Peyer's patch (tissue), 4 donors: ENCODE results near the gene PALM3. TPM values are rescaled to one million over a fixed set of nuclear protein-coding genes. Genes with fewer than 3 reads are reported as not detected.
"Not testable (repeated sequence)": the region's sequence is repeated elsewhere in the genome, so short reads cannot be mapped to it uniquely, and the experiment has no call there.

Source experiments
- DNase-seq, 3 donors: peaks; one replicate each; pipeline ENCODE4 v3.0.0-alpha.2; 2017 to 2019
- H3K27ac ChIP-seq, 4 donors: fragments of 200-600 bp; sonication (generic); one replicate each; pipeline ENCODE4 v1.5.1; 2016 to 2019
- H3K27me3 ChIP-seq, 2 donors: fragments of 200-600 bp; sonication (generic); one replicate each; pipeline ENCODE4 v1.5.1; 2019
- H3K36me3 ChIP-seq, 3 donors: fragments of 200-600 bp; sonication (generic); one replicate each; pipeline ENCODE4 v1.5.1; 2016 to 2019
- H3K4me1 ChIP-seq, 4 donors: fragments of 200-600 bp; sonication (generic); one replicate each; pipeline ENCODE4 v1.5.1; 2016 to 2019
- H3K4me3 ChIP-seq, 4 donors: fragments of 200-600 bp; sonication (generic); 1 replicate in 3 of 4; 2 replicates in 1 of 4; pipeline ENCODE4 v1.5.1; 2016 to 2019; ENCODE audit warnings: mild to moderate bottlenecking in 1 of 4
- H3K9me3 ChIP-seq, 4 donors: fragments of 200-600 bp; sonication (generic); one replicate each; pipeline ENCODE4 v1.5.1; 2016 to 2019; ENCODE audit warnings: mild to moderate bottlenecking in 1 of 4
- CTCF ChIP-seq, 6 experiments: fragments of 450-650 bp in 4 of 6; fragments of 200-600 bp in 2 of 6; sonication (generic) in 1 of 6; IDR thresholded peaks; one replicate each; pipeline ENCODE4 v1.5.1; 2017 to 2019; ENCODE audit warnings: antibody characterized with exemption in 6 of 6, mild to moderate bottlenecking in 3 of 6, moderate library complexity in 1 of 6
- POLR2A ChIP-seq, 2 donors: fragments of 450-650 bp; IDR thresholded peaks; one replicate each; pipeline ENCODE4 v1.5.1; 2017; ENCODE audit warnings: antibody characterized with exemption in 2 of 2, mild to moderate bottlenecking in 2 of 2, moderate library complexity in 2 of 2
- total RNA-seq, 4 donors: library from RNA; depleted of rRNA; stranded (reverse); fragments of >200 nt; gene quantifications; one replicate each; pipeline ENCODE4 v1.1.0, GENCODE V29; 2016

Gene PALM3
- total RNA-seq, 4 donors from 2014 or later, result 0.53 to 0.54 TPM; not detected in 2

DNA sequence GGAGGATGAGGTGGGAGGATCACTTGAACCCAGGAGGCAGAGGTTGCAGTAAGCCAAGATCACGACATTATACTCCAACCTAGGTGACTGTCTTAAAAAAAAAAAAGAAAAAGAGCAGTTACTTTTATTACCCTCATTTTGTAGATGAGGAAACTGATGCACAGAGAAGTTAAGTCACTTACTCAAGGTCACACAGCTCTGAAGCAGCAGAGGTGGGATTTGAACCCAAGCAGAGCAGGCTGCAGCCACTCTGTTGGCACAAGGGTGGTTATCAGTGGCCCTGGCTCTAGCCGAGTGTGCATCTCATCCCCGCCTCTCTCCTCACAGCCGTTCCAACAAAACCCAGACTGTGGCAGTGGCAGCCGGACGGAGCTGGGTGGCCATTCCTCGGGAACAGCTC, 22.7 kb downstream of the PALM3 start:
- H3K27ac ChIP-seq, result no peak overlapping the region

GRCh38 chr19:14035706-14036105, 26.2 kb downstream of the PALM3 start:
- no peaks in the 10 kb centered on the region for H3K27me3 ChIP-seq
- peaks cover 0 to 4% (median 2%) of the 10 kb centered on the region in 4 donors for H3K4me1 ChIP-seq
- no peak overlapping the region for H3K27ac ChIP-seq
- DNase-seq, result no peak
- no peaks in the 10 kb centered on the region for H3K9me3 ChIP-seq
- TF ChIP-seq POLR2A (IDR thresholded peaks at IDR 0.05) (no peak), CTCF (IDR thresholded peaks at IDR 0.05) (no peak)
- H3K36me3 ChIP-seq, result peaks cover 0 to 5% (median 0%) of the 10 kb centered on the region in 3 donors
- H3K4me3 ChIP-seq, result no peak overlapping the region

More for the DNA sequence above, 22.7 kb downstream of the PALM3 start:
- Histone ChIP-seq H3K4me1 (peaks cover 0 to 6% (median 0%) of the 10 kb centered on the region in 4 donors), H3K27me3 (no peaks in the 10 kb centered on the region), H3K9me3 (no peaks in the 10 kb centered on the region), H3K4me3 (no peak overlapping the region), H3K36me3 (peaks cover 0 to 5% (median 0%) of the 10 kb centered on the region in 3 donors)
- no peak for DNase-seq
- TF ChIP-seq CTCF (IDR thresholded peaks at IDR 0.05) (no peak), POLR2A (IDR thresholded peaks at IDR 0.05) (no peak)

GRCh38 chr19:14035159-14035558, 26.7 kb downstream of the PALM3 start:
- not testable (repeated sequence) for H3K4me3 ChIP-seq, H3K36me3 ChIP-seq, H3K9me3 ChIP-seq, H3K27me3 ChIP-seq, H3K27ac ChIP-seq, H3K4me1 ChIP-seq, DNase-seq

DNA sequence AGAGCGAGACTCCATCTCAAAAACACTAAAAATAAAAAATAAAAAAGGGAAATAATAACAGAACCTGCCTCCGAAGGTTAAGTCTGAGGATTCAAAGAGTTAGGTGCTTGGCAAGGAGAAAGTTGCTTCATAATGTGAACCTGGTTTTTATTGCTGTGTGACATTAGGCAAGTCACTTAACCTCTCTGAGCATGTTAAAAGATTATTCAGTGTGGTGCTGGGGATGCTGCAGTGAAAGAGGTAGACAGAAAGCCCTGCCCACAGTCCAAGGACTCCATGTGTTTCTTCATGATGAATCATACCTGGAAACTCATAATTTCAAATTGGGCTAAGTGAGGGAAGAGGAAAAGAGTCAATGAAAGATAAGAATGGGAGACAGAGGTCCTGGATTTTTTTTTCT, 27.9 kb downstream of the PALM3 start:
- H3K27me3 ChIP-seq, result no peaks in the 10 kb centered on the region
- no peaks in the 10 kb centered on the region for H3K36me3 ChIP-seq
- no peak for DNase-seq
- no peak overlapping the region for H3K27ac ChIP-seq
- no peaks in the 10 kb centered on the region for H3K9me3 ChIP-seq
- no peak overlapping the region for H3K4me3 ChIP-seq
- TF ChIP-seq POLR2A (IDR thresholded peaks at IDR 0.05) (no peak), CTCF (IDR thresholded peaks at IDR 0.05) (no peak)
- H3K4me1 ChIP-seq, result peaks cover 0 to 4% (median 2%) of the 10 kb centered on the region in 4 donors

- peak; percentile 72 to 91 (median 85) for DNase-seq
- Histone ChIP-seq H3K27ac (peak within 1 kb of the TSS; percentile 81 to 96 (median 82)), H3K4me3 (peak within 1 kb of the TSS; percentile 55 to 80 (median 62)), H3K36me3 (no peaks in the 10 kb centered on the region), H3K9me3 (no peaks in the 10 kb centered on the region), H3K4me1 (peaks cover 0 to 4% (median 2%) of the 10 kb centered on the region in 4 donors), H3K27me3 (no peaks in the 10 kb centered on the region)
- TF ChIP-seq CTCF (IDR thresholded peaks at IDR 0.05) (peak; percentile 45 to 58 (median 57)), POLR2A (IDR thresholded peaks at IDR 0.05) (no peak)
Observed at GRCh38 chr19:14031719-14032480, 30.0 kb downstream of the PALM3 start, which contains the start of gene IL27RA. TSS of gene IL27RA (plus strand) at chr19:14031762. CDS start at chr19:14031873, 111 bp downstream.

- no peak for DNase-seq
- no peaks in the 10 kb centered on the region for H3K36me3 ChIP-seq
- H3K27me3 ChIP-seq, result no peaks in the 10 kb centered on the region
- TF ChIP-seq CTCF (IDR thresholded peaks at IDR 0.05), result no peak
- H3K4me3 ChIP-seq, result peak overlapping the region; percentile 55 to 80 (median 62)
- H3K9me3 ChIP-seq, result no peaks in the 10 kb centered on the region
- peak overlapping the region; percentile 81 to 96 (median 82) for H3K27ac ChIP-seq
- H3K4me1 ChIP-seq, result peaks cover 0 to 4% (median 2%) of the 10 kb centered on the region in 4 donors
Observed at GRCh38 chr19:14030997-14031718, 30.7 kb downstream of the PALM3 start.
